NB4 (cell line): ENCODE data around the gene DLX1.

Source experiments
- DNase-seq: peaks from one replicate; pipeline ENCODE4 v3.0.0; 2010; ENCODE audit warnings: low read depth
- H3K4me3 ChIP-seq: one replicate; pipeline ENCODE4 v1.5.1; 2011; ENCODE audit warnings: mild to moderate bottlenecking, low read depth, low read length, moderate library complexity
- MYC ChIP-seq: IDR thresholded peaks from 2 replicates; pipeline ENCODE4 v1.6.1; 2011; ENCODE audit warnings: low read depth, low read length
- POLR2A ChIP-seq: IDR thresholded peaks from 2 replicates; pipeline ENCODE4 v1.6.1; 2011; ENCODE audit warnings: mild to moderate bottlenecking; ENCODE audit not compliant: insufficient read length; ENCODE audit errors: extremely low read depth
- TF ChIP-seq, protein P1 (sequence below): IDR thresholded peaks from one replicate; pipeline ENCODE4 v1.5.1; 2012; ENCODE audit warnings: low read depth, low read length
- TF ChIP-seq, protein P2 (sequence below): IDR thresholded peaks from 2 replicates; pipeline ENCODE4 v1.6.1; 2011; ENCODE audit warnings: low read depth, low read length

DLX1 gene

GRCh38 chr2:172092716-172093415 is 7.6 kb downstream of the DLX1 start:
- H3K4me3 ChIP-seq, result no peak overlapping the region
- TF ChIP-seq POLR2A, result no peak
- TF ChIP-seq, protein P1, sequence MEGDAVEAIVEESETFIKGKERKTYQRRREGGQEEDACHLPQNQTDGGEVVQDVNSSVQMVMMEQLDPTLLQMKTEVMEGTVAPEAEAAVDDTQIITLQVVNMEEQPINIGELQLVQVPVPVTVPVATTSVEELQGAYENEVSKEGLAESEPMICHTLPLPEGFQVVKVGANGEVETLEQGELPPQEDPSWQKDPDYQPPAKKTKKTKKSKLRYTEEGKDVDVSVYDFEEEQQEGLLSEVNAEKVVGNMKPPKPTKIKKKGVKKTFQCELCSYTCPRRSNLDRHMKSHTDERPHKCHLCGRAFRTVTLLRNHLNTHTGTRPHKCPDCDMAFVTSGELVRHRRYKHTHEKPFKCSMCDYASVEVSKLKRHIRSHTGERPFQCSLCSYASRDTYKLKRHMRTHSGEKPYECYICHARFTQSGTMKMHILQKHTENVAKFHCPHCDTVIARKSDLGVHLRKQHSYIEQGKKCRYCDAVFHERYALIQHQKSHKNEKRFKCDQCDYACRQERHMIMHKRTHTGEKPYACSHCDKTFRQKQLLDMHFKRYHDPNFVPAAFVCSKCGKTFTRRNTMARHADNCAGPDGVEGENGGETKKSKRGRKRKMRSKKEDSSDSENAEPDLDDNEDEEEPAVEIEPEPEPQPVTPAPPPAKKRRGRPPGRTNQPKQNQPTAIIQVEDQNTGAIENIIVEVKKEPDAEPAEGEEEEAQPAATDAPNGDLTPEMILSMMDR, result no peak
- DNase-seq, result no peak

DNA sequence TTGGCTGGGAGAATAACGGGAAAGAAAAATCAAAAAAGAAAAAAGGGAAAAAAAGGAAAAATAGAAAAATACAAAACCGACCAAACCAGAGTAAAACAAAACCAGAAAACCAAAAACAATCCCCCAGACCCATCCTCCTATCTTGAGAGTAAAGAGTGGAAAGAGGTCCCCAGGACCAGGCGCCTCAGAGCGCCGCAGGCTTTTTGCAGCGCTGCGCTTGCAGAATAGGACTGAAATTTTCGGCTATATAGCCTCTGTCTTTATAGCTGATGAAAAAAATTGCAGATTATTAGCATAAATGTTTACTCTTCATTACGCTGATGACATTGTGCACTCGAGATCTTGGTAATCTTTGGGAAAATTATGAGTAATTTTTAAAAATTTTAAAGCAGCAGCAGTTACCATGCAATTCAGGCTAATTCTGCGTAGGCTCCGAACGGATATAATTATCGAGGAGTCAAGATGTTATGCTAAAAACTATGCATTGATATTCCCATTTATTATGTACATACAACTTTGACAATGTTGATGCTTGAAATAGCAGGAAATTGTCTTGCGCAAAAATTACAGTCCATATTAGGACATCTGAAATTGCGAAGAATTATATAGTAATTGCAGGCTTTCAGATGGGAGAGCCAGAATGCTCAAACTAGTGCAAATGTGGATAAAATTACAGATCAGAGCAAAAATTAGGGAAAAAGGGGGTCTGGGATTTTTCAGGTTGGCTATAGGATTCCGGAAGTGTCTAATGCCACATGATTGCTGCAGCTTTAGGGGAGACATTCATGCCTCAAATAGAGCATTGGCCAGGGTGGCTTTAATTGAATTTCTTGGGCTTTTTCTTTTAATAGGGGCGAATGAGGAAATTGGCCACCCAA is 8.3 kb downstream of the DLX1 start:
- no peak for DNase-seq
- TF ChIP-seq, protein P2, sequence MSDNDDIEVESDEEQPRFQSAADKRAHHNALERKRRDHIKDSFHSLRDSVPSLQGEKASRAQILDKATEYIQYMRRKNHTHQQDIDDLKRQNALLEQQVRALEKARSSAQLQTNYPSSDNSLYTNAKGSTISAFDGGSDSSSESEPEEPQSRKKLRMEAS, result no peak
- TF ChIP-seq, protein P1, result no peak
- no peak for TF ChIP-seq MYC
- TF ChIP-seq POLR2A, result no peak
- H3K4me3 ChIP-seq, result no peak overlapping the region

DNA sequence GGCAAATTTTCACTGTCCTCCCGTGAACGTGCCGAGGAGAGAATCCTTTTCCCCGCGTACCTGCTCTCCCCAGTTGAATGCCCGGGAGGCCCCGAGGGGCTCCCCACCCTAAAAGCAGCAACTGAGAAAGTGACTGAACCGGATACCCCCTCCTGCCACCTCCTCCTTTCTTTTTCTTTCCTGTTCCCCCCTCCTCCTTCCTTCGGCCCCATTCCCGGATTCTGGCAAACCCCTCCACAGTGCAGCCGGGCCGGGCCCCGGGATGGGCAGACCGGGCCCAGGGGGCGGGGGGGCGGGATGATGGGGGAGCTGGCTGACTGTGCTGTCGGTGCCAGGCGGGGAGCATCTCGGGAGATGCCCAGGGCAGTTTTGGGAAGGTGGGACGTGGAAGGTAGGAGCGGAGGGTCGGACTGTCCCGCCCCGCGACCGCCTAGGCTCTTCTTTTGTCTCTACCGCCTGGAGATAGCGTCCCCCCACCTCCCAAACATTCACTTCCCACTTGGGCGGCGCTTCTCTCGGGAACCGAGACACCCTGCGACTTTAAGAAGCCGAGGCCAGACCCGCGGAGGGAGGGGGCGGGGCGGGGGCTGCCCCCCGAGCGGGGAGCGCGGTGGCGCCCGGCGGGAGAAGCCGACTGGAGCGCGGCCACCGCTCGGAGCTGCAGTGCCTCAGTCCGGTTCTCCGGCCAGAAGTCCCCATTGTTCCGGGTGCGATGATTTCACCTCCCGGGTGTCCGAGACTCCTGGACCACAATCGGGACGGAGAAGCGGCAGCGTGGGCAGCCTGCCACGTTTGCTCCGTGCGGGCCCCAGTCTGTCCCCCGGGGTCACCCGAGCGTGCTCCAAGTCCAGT is 9.2 kb downstream of the DLX1 start:
- H3K4me3 ChIP-seq, result peak overlapping the region; percentile 48
- TF ChIP-seq, protein P2, result no peak
- no peak for TF ChIP-seq MYC
- TF ChIP-seq, protein P1, result no peak
- no peak for TF ChIP-seq POLR2A
- DNase-seq, result peak; percentile 41

DNA sequence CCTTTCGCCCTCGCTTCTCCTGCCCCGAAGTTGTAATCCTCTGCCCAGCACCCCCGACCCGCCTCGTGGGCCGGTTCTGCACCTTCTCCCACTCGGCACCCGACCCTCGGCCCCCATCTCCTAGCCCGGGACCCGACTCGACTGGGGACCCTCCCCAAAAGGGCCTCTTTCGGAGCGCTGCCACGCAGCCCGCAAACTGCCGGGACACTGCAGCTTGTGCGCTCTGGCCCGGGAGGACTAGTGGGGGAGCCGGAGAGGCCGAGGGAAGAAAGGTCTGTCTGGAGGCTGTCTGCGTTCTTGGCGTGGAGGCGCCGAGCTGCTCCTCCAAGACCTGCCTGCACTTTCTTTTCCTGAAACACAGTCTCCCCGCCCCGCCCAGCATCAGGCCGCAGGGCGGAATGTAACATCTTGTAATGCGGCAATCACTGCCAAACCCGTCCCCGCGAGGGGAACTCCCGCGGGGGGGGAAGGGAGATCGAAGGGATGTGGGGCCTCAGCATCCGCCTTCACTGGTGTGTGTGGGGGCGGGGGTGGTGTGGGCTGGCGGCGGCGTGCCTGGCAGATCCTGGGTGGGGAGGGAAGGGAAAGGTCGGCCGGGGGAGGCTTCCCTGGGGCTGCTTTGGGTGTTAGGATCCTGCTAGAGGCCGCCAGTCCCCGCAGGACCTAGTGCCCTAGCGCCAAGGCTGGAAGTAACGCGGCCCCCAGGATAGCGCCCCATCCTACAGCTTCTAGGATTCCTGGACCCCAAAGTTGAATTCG is 10.0 kb downstream of the DLX1 start:
- TF ChIP-seq, protein P1, result no peak
- TF ChIP-seq, protein P2, result no peak
- TF ChIP-seq MYC, result no peak
- TF ChIP-seq POLR2A, result no peak
- peak overlapping the region; percentile 48 for H3K4me3 ChIP-seq
- DNase-seq, result peak; percentile 80

DNA sequence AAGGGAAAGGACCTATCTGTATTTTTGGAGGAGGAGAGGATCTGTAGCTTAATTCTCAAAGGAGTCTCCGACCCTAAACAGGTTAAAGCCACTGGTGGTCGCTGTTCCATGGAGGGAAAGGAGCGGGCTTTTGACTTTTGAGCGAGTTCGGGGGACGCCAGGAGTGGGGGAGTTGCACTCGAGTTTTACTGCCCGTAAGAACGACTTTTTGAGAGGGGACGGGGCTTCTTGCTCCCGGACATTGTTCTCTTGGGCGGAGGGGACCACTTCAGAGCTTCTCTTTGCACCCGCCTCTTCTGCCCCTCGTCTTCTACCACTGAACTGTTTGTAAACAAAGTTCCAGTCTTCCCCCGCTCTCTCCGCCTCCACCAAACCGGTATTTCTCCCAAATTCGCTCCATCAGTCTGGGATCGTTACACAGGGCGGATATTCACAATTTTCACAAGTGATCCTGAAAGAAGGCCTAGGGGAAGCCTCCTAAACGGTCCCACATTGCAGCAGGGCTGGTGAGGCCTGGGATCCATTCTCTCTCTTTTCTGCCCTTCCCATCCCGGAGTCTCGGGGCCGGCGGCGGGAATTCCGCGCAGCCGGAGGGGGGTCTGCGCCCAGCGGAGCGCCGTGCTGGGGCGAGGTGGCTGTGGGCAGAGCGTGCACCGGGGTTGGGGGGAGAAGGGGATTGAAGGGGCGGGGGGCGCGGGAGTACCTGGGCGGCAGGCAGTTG is 10.8 kb downstream of the DLX1 start:
- H3K4me3 ChIP-seq, result no peak overlapping the region
- TF ChIP-seq, protein P1, result peak; percentile 34
- TF ChIP-seq POLR2A, result no peak
- no peak for DNase-seq
